Gastroesophageal sphincter (tissue), 3 donors: ENCODE results near the gene POT1.

ENCODE experiments used
- POLR2AphosphoS5 ChIP-seq: sonication (generic); formaldehyde crosslinking; IDR thresholded peaks from one replicate; pipeline ENCODE4 v1.6.1; 2017; ENCODE audit warnings: antibody characterized with exemption
- TF ChIP-seq, protein P1 (sequence below), 4 experiments: fragments of 200-600 bp in 2 of 4; fragments of 450-650 bp in 2 of 4; sonication (generic) in 1 of 4; IDR thresholded peaks; one replicate each; pipeline ENCODE4 v1.5.1; 2017 to 2019; ENCODE audit warnings: antibody characterized with exemption in 4 of 4, mild to moderate bottlenecking in 2 of 4, moderate library complexity in 2 of 4

- TF ChIP-seq, protein P1, sequence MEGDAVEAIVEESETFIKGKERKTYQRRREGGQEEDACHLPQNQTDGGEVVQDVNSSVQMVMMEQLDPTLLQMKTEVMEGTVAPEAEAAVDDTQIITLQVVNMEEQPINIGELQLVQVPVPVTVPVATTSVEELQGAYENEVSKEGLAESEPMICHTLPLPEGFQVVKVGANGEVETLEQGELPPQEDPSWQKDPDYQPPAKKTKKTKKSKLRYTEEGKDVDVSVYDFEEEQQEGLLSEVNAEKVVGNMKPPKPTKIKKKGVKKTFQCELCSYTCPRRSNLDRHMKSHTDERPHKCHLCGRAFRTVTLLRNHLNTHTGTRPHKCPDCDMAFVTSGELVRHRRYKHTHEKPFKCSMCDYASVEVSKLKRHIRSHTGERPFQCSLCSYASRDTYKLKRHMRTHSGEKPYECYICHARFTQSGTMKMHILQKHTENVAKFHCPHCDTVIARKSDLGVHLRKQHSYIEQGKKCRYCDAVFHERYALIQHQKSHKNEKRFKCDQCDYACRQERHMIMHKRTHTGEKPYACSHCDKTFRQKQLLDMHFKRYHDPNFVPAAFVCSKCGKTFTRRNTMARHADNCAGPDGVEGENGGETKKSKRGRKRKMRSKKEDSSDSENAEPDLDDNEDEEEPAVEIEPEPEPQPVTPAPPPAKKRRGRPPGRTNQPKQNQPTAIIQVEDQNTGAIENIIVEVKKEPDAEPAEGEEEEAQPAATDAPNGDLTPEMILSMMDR (IDR thresholded peaks at IDR 0.05) = no peak
- TF ChIP-seq POLR2AphosphoS5 = no peak
Measured at GRCh38 chr7:124956160-124956559, 26.5 kb upstream of the POT1 start.
